Osteocyte (in vitro differentiated cells): Measurements from ENCODE around the gene THSD4. TPM values are rescaled to one million over a fixed set of nuclear protein-coding genes. Genes with fewer than 3 reads are reported as not detected.

Experiments used
- DNase-seq: peaks from one replicate; pipeline ENCODE4 v3.0.0; 2021; ENCODE audit warnings: mixed read lengths; ENCODE audit not compliant: unreplicated experiment; ENCODE audit errors: extremely low spot score
- H3K27ac Mint-ChIP-seq: one replicate; pipeline ENCODE4 v1.8.0; 2021; ENCODE audit warnings: mild to moderate bottlenecking, mixed read lengths; ENCODE audit not compliant: unreplicated experiment
- H3K27me3 Mint-ChIP-seq: one replicate; pipeline ENCODE4 v1.8.0; 2021; ENCODE audit warnings: mixed read lengths; ENCODE audit not compliant: unreplicated experiment
- H3K36me3 Mint-ChIP-seq: one replicate; pipeline ENCODE4 v1.8.0; 2021; ENCODE audit warnings: mixed read lengths; ENCODE audit not compliant: unreplicated experiment
- H3K4me1 Mint-ChIP-seq: one replicate; pipeline ENCODE4 v1.8.0; 2021; ENCODE audit warnings: mixed read lengths; ENCODE audit not compliant: unreplicated experiment
- H3K4me3 Mint-ChIP-seq: one replicate; pipeline ENCODE4 v1.8.0; 2021; ENCODE audit warnings: mild to moderate bottlenecking, moderate library complexity, mixed read lengths; ENCODE audit not compliant: unreplicated experiment
- H3K9me3 Mint-ChIP-seq: one replicate; pipeline ENCODE4 v1.8.0; 2021; ENCODE audit warnings: mixed read lengths; ENCODE audit not compliant: unreplicated experiment
- CTCF ChIP-seq: fragments of 200-600 bp; sonication (generic); IDR thresholded peaks from 2 replicates; pipeline ENCODE4 v1.5.0; 2021; ENCODE audit warnings: antibody characterized with exemption, mild to moderate bottlenecking, moderate library complexity
- total RNA-seq: library from RNA; stranded (reverse); gene quantifications from 2 replicates; pipeline ENCODE4 v1.2.1, GENCODE V29; 2021

THSD4 gene
- total RNA-seq, 1 donor from 2014 or later: 5.7 TPM

DNA sequence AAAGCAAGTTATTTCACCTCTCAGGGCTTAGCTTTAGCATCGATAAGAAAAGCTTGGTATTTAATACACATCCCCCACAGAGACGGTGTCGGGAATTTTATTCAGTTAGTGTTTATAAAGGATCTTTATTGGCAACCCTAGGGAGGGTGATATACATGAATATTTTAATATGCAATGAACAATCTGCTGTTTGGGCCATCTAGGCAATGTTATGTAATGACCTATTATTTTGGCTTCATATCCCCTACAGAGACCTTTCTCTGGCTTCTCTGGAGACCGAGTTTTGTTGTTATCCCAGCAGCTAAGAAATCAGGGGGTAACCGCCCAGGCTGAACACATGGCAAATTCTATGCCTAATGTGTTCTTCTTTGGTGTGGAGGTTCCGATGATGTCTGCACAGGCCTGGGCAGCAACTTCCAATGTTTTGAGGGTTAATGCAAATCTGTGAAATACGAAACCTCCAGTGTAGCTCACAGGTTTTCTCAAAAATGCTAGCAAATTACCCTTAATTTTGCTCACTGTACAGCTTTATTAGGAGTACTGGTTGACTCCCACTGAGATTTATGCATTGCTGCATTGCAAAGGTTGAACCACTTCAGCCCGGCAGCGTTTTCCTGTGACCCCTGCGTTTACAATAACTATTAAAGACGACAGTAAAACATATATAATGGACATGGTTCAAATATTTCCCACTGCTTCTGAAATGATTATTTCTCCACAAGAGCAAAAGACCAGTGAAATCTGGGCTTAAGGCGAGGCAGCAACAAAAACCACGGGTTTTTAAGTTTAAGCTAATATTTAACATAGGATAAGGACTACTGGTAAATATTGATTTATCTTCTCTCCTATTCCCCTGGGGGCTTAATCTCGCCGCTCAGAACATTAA, 396.8 kb downstream of the THSD4 start:
- peak overlapping the region; percentile 20 for H3K27ac Mint-ChIP-seq
- no peak overlapping the region for H3K4me3 Mint-ChIP-seq

GRCh38 chr15:71512682-71513006, 397.4 kb downstream of the THSD4 start:
- DNase-seq: no peak
- peaks cover 16% of the 10 kb centered on the region for H3K27me3 Mint-ChIP-seq
- peak overlapping the region; percentile 3 for H3K4me3 Mint-ChIP-seq
- H3K4me1 Mint-ChIP-seq: peaks cover 33% of the 10 kb centered on the region
- TF ChIP-seq CTCF: no peak
- H3K27ac Mint-ChIP-seq: peak overlapping the region; percentile 20
- no peaks in the 10 kb centered on the region for H3K36me3 Mint-ChIP-seq
- H3K9me3 Mint-ChIP-seq: no peaks in the 10 kb centered on the region

More for the DNA sequence above, 396.8 kb downstream of the THSD4 start:
- no peaks in the 10 kb centered on the region for H3K9me3 Mint-ChIP-seq
- H3K27me3 Mint-ChIP-seq: peaks cover 12% of the 10 kb centered on the region
- no peak for DNase-seq
- TF ChIP-seq CTCF: no peak
- peaks cover 32% of the 10 kb centered on the region for H3K4me1 Mint-ChIP-seq
- H3K36me3 Mint-ChIP-seq: no peaks in the 10 kb centered on the region

- Mint-ChIP-seq H3K4me3 (no peak overlapping the region), H3K27ac (no peak overlapping the region), H3K36me3 (no peaks in the 10 kb centered on the region), H3K4me1 (peaks cover 39% of the 10 kb centered on the region), H3K9me3 (no peaks in the 10 kb centered on the region), H3K27me3 (peaks cover 20% of the 10 kb centered on the region)
- no peak for TF ChIP-seq CTCF
- no peak for DNase-seq
These were observed 400.3 kb downstream of the THSD4 start for GRCh38 chr15:71515375-71516186.

- H3K4me1 Mint-ChIP-seq: peaks cover 23% of the 10 kb centered on the region
- H3K27ac Mint-ChIP-seq: no peak overlapping the region
- no peaks in the 10 kb centered on the region for H3K9me3 Mint-ChIP-seq
- TF ChIP-seq CTCF: no peak
- H3K4me3 Mint-ChIP-seq: no peak overlapping the region
- H3K36me3 Mint-ChIP-seq: no peaks in the 10 kb centered on the region
- DNase-seq: no peak
- peaks cover 27% of the 10 kb centered on the region for H3K27me3 Mint-ChIP-seq
These were observed 402.5 kb downstream of the THSD4 start for GRCh38 chr15:71517751-71518150.

DNA sequence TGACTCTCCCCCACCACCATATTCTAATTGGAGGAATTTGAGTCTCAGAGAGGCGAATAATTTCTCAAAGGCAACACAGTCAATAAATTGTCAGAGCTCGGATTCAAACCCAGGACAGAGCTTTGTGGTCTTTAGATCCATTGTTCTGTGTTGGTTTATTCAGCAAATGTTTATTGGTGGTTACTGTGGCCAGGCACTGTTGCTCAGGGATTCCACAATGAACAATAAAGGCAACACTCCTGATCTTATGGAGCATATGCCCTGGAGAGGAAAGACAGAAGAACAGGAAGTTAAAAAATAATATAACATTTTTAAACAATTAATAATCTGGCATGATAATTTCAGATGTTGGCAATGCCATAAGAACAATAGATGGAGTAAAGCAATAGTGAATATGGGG, 403.4 kb downstream of the THSD4 start:
- H3K4me1 Mint-ChIP-seq: peaks cover 15% of the 10 kb centered on the region
- no peak for DNase-seq
- no peak overlapping the region for H3K4me3 Mint-ChIP-seq
- H3K27me3 Mint-ChIP-seq: peaks cover 31% of the 10 kb centered on the region
- no peak overlapping the region for H3K27ac Mint-ChIP-seq
- H3K36me3 Mint-ChIP-seq: no peaks in the 10 kb centered on the region
- H3K9me3 Mint-ChIP-seq: no peaks in the 10 kb centered on the region
- TF ChIP-seq CTCF: no peak
